Progenitor cell of endocrine pancreas (in vitro differentiated cells): ENCODE data around the gene KMT5B. TPM values are rescaled to one million over a fixed set of nuclear protein-coding genes. Genes with fewer than 3 reads are reported as not detected.
A peak's percentile ranks its signal among the peaks of the same experiment; 100 is the strongest.
"Not testable (repeated sequence)": the region's sequence is repeated elsewhere in the genome, so short reads cannot be mapped to it uniquely, and the experiment has no call there.

Source experiments
- DNase-seq: peaks from one replicate; pipeline ENCODE4 v3.0.0; 2021; ENCODE audit warnings: low spot score; ENCODE audit not compliant: unreplicated experiment
- H3K27ac Mint-ChIP-seq: 2 replicates; pipeline ENCODE4 v1.8.0; 2021; ENCODE audit warnings: mild to moderate bottlenecking, moderate library complexity, mixed read lengths
- H3K27me3 Mint-ChIP-seq: 2 replicates; pipeline ENCODE4 v1.8.0; 2021; ENCODE audit warnings: mixed read lengths
- H3K36me3 Mint-ChIP-seq: 2 replicates; pipeline ENCODE4 v1.8.0; 2022; ENCODE audit warnings: mixed read lengths; ENCODE audit not compliant: insufficient read depth
- H3K4me1 Mint-ChIP-seq: 2 replicates; pipeline ENCODE4 v1.8.0; 2021; ENCODE audit warnings: low read depth, mixed read lengths
- H3K4me3 Mint-ChIP-seq: 2 replicates; pipeline ENCODE4 v1.8.0; 2021; ENCODE audit warnings: low read depth, mild to moderate bottlenecking, moderate library complexity, mixed read lengths
- H3K9me3 Mint-ChIP-seq: 2 replicates; pipeline ENCODE4 v1.8.0; 2021; ENCODE audit warnings: low read depth, mixed read lengths
- CTCF ChIP-seq: fragments of 200-600 bp; sonication (generic); IDR thresholded peaks from one replicate; pipeline ENCODE4 v1.5.0; 2021; ENCODE audit warnings: antibody characterized with exemption, mild to moderate bottlenecking; ENCODE audit not compliant: unreplicated experiment
- total RNA-seq: library from RNA; stranded (reverse); gene quantifications from 2 replicates; pipeline ENCODE4 v1.2.1, GENCODE V29; 2021

KMT5B gene
- total RNA-seq, 1 donor from 2014 or later = 67.5 TPM

- no peak overlapping the region for H3K4me3 Mint-ChIP-seq
- H3K36me3 Mint-ChIP-seq = peaks cover 1% of the 10 kb centered on the region
- no peak for TF ChIP-seq CTCF
- peaks cover 9% of the 10 kb centered on the region for H3K9me3 Mint-ChIP-seq
- H3K4me1 Mint-ChIP-seq = no peaks in the 10 kb centered on the region
- H3K27ac Mint-ChIP-seq = no peak overlapping the region
- peaks cover 3% of the 10 kb centered on the region for H3K27me3 Mint-ChIP-seq
- no peak for DNase-seq
Measured at GRCh38 chr11:68254421-68254820, 41.3 kb upstream of the KMT5B start.

- no peaks in the 10 kb centered on the region for H3K27me3 Mint-ChIP-seq
- no peaks in the 10 kb centered on the region for H3K36me3 Mint-ChIP-seq
- H3K9me3 Mint-ChIP-seq = peaks cover 11% of the 10 kb centered on the region
- DNase-seq = no peak
- TF ChIP-seq CTCF = no peak
- H3K4me3 Mint-ChIP-seq = no peak overlapping the region
- H3K27ac Mint-ChIP-seq = no peak overlapping the region
- H3K4me1 Mint-ChIP-seq = no peaks in the 10 kb centered on the region
Measured at GRCh38 chr11:68251765-68252164, 38.7 kb upstream of the KMT5B start.

- H3K4me1 Mint-ChIP-seq, DNase-seq, H3K27me3 Mint-ChIP-seq, H3K27ac Mint-ChIP-seq, H3K36me3 Mint-ChIP-seq, H3K4me3 Mint-ChIP-seq: not testable (repeated sequence)
- H3K9me3 Mint-ChIP-seq = peaks cover 13% of the 10 kb centered on the region
Measured at GRCh38 chr11:68244912-68245311, 31.8 kb upstream of the KMT5B start.

GRCh38 chr11:68243847-68244246 is 30.8 kb upstream of the KMT5B start:
- not testable (repeated sequence) for H3K27me3 Mint-ChIP-seq, DNase-seq, H3K27ac Mint-ChIP-seq, H3K4me3 Mint-ChIP-seq, H3K36me3 Mint-ChIP-seq, H3K9me3 Mint-ChIP-seq, H3K4me1 Mint-ChIP-seq

GRCh38 chr11:68242616-68243015 is 29.5 kb upstream of the KMT5B start:
- Mint-ChIP-seq H3K27me3 (peaks cover 2% of the 10 kb centered on the region), H3K27ac (no peak overlapping the region), H3K4me3 (no peak overlapping the region), H3K36me3 (no peaks in the 10 kb centered on the region), H3K4me1 (no peaks in the 10 kb centered on the region), H3K9me3 (peaks cover 6% of the 10 kb centered on the region)
- no peak for TF ChIP-seq CTCF
- no peak for DNase-seq

GRCh38 chr11:68231621-68232020 is 18.5 kb upstream of the KMT5B start:
- TF ChIP-seq CTCF = no peak
- Mint-ChIP-seq H3K4me3 (no peak overlapping the region), H3K27ac (peak overlapping the region; percentile 41), H3K9me3 (peaks cover 6% of the 10 kb centered on the region), H3K27me3 (peaks cover 5% of the 10 kb centered on the region), H3K36me3 (no peaks in the 10 kb centered on the region), H3K4me1 (no peaks in the 10 kb centered on the region)
- no peak for DNase-seq
